WTC11 (cell line): ENCODE measurements around the gene EXOC4. TPM values are rescaled to one million over a fixed set of nuclear protein-coding genes. Genes with fewer than 3 reads are reported as not detected.

Experiments used
- ATAC-seq: fragments of 200-7000 bp; cut with Tn5 transposase; 2 replicates; pipeline ENCODE4 v1.10.0; 2021; ENCODE audit warnings: mild to moderate bottlenecking, moderate library complexity
- CTCF ChIA-PET: fragments of 300-600 bp; sonication (Branson Sonifier 250); formaldehyde crosslinking; loops from one replicate; lab custom pipeline; 2021; ENCODE audit warnings: antibody characterized with exemption; lab: Charles Lee
- POLR2A ChIA-PET: fragments of 350-600 bp; sonication (Branson Sonifier 250); formaldehyde crosslinking; loops from one replicate; lab custom pipeline; 2021; ENCODE audit warnings: antibody characterized with exemption; lab: Charles Lee
- DNase-seq: peaks from one replicate; pipeline ENCODE4 v3.0.0; 2021; ENCODE audit warnings: low spot score
- H3K27ac Mint-ChIP-seq: 2 replicates; pipeline ENCODE4 v1.8.0; 2021; ENCODE audit warnings: mixed read lengths
- H3K27me3 Mint-ChIP-seq: 2 replicates; pipeline ENCODE4 v1.8.0; 2021; ENCODE audit warnings: low read depth, mild to moderate bottlenecking, moderate library complexity, mixed read lengths
- H3K36me3 Mint-ChIP-seq: 2 replicates; pipeline ENCODE4 v1.8.0; 2021; ENCODE audit warnings: mixed read lengths
- H3K4me1 Mint-ChIP-seq: 2 replicates; pipeline ENCODE4 v1.8.0; 2022; ENCODE audit warnings: mixed read lengths
- H3K4me3 Mint-ChIP-seq: 2 replicates; pipeline ENCODE4 v1.8.0; 2021; ENCODE audit warnings: mild to moderate bottlenecking, moderate library complexity, mixed read lengths
- H3K9me3 Mint-ChIP-seq: 2 replicates; pipeline ENCODE4 v1.8.0; 2021; ENCODE audit warnings: mixed read lengths
- AFF4 ChIP-seq: sonication (generic); formaldehyde crosslinking; IDR thresholded peaks from 2 replicates; pipeline ENCODE4 v1.8.1; 2023; ENCODE audit warnings: mild to moderate bottlenecking, missing genetic modification reagents, borderline replicate concordance
- CREB1 ChIP-seq: sonication (generic); formaldehyde crosslinking; IDR thresholded peaks from 2 replicates; pipeline ENCODE4 v1.8.0; 2023; ENCODE audit warnings: mild to moderate bottlenecking, missing genetic modification reagents
- E2F1 ChIP-seq: sonication (generic); formaldehyde crosslinking; IDR thresholded peaks from 2 replicates; pipeline ENCODE4 v1.8.0; 2022; ENCODE audit warnings: mild to moderate bottlenecking, missing genetic modification reagents
- FOXJ3 ChIP-seq: sonication (generic); formaldehyde crosslinking; IDR thresholded peaks from 2 replicates; pipeline ENCODE4 v1.9.0; 2021; ENCODE audit warnings: missing genetic modification reagents, mild to moderate bottlenecking, borderline replicate concordance
- IRF2 ChIP-seq: sonication (generic); formaldehyde crosslinking; IDR thresholded peaks from 2 replicates; pipeline ENCODE4 v1.8.0; 2022; ENCODE audit warnings: low read depth, missing genetic modification reagents, borderline replicate concordance
- KAT7 ChIP-seq: sonication (generic); formaldehyde crosslinking; IDR thresholded peaks from 2 replicates; pipeline ENCODE4 v1.8.1; 2023; ENCODE audit warnings: missing genetic modification reagents, mild to moderate bottlenecking, borderline replicate concordance
- NR3C1 ChIP-seq: sonication (generic); formaldehyde crosslinking; conservative IDR thresholded peaks from 2 replicates; pipeline ENCODE4 v1.8.1; 2023; ENCODE audit warnings: low read depth, mild to moderate bottlenecking, missing genetic modification reagents
- SMAD3 ChIP-seq: sonication (generic); formaldehyde crosslinking; IDR thresholded peaks from 2 replicates; pipeline ENCODE4 v1.8.0; 2022; ENCODE audit warnings: missing genetic modification reagents, mild to moderate bottlenecking, borderline replicate concordance
- SP1 ChIP-seq: sonication (generic); formaldehyde crosslinking; conservative IDR thresholded peaks from 2 replicates; pipeline ENCODE4 v1.8.1; 2022; ENCODE audit warnings: missing genetic modification reagents
- TCF7 ChIP-seq: sonication (generic); formaldehyde crosslinking; IDR thresholded peaks from 2 replicates; pipeline ENCODE4 v1.8.0; 2022; ENCODE audit warnings: mild to moderate bottlenecking, low read depth, missing genetic modification reagents, moderate library complexity
- ZMAT4 ChIP-seq: fragments of 250-450 bp; sonication (Bioruptor Pico); IDR thresholded peaks from 2 replicates; pipeline ENCODE4 v1.9.0; 2021; ENCODE audit warnings: mild to moderate bottlenecking
- ZNF121 ChIP-seq: sonication (generic); formaldehyde crosslinking; IDR thresholded peaks from 2 replicates; pipeline ENCODE4 v1.8.0; 2023; ENCODE audit warnings: missing genetic modification reagents
- ZNF219 ChIP-seq: sonication (generic); formaldehyde crosslinking; IDR thresholded peaks from 2 replicates; pipeline ENCODE4 v1.8.0; 2023; ENCODE audit warnings: missing genetic modification reagents, mild to moderate bottlenecking, borderline replicate concordance
- ZNF232 ChIP-seq: sonication (generic); formaldehyde crosslinking; IDR thresholded peaks from 2 replicates; pipeline ENCODE4 v1.8.0; 2022; ENCODE audit warnings: mild to moderate bottlenecking, missing genetic modification reagents
- ZNF317 ChIP-seq: sonication (generic); formaldehyde crosslinking; IDR thresholded peaks from 2 replicates; pipeline ENCODE4 v1.8.1; 2023; ENCODE audit warnings: low read depth, mild to moderate bottlenecking, moderate library complexity, missing genetic modification reagents, borderline replicate concordance
- total RNA-seq: library from RNA; stranded (reverse); gene quantifications from 3 replicates; pipeline ENCODE4 v1.2.3, GENCODE V29; 2021
- TF ChIP-seq, protein P1 (sequence below): sonication (generic); formaldehyde crosslinking; IDR thresholded peaks from 2 replicates; pipeline ENCODE4 v1.8.1; 2022; ENCODE audit warnings: mild to moderate bottlenecking, missing genetic modification reagents, moderate library complexity, borderline replicate concordance
- TF ChIP-seq, protein P2 (sequence below): sonication (generic); formaldehyde crosslinking; IDR thresholded peaks from 2 replicates; pipeline ENCODE4 v1.8.0; 2023; ENCODE audit warnings: missing genetic modification reagents
- TF ChIP-seq, protein P3 (sequence below): fragments of 250-450 bp; sonication (Bioruptor Pico); IDR thresholded peaks from 2 replicates; pipeline ENCODE4 v1.9.0; 2021; ENCODE audit warnings: moderate library complexity, mild to moderate bottlenecking, inconsistent platforms, borderline replicate concordance
- TF ChIP-seq, protein P4 (sequence below): sonication (generic); formaldehyde crosslinking; IDR thresholded peaks from 2 replicates; pipeline ENCODE4 v1.8.1; 2023; ENCODE audit warnings: mild to moderate bottlenecking, missing genetic modification reagents

EXOC4 gene
- total RNA-seq, 1 experiment from 2014 or later: 62.0 TPM

GRCh38 chr7:133412942-133413341 is 160.1 kb downstream of the EXOC4 start:
- DNase-seq: no peak
- CTCF ChIA-PET: interaction anchor here (1.2 kb wide), 1 partner anchor 21 kb away, joined by 5 read pairs; no protein-coding TSS in a partner anchor
- Mint-ChIP-seq H3K36me3 (no peaks in the 10 kb centered on the region), H3K27ac (no peak overlapping the region), H3K4me3 (no peak overlapping the region), H3K27me3 (no peaks in the 10 kb centered on the region), H3K9me3 (peaks cover 4% of the 10 kb centered on the region), H3K4me1 (peaks cover 18% of the 10 kb centered on the region)
- TF ChIP-seq E2F1 (CRISPR knock-in tag): no peak
- TF ChIP-seq KAT7 (CRISPR knock-in tag): no peak
- TF ChIP-seq TCF7: no peak
- TF ChIP-seq, protein P1, sequence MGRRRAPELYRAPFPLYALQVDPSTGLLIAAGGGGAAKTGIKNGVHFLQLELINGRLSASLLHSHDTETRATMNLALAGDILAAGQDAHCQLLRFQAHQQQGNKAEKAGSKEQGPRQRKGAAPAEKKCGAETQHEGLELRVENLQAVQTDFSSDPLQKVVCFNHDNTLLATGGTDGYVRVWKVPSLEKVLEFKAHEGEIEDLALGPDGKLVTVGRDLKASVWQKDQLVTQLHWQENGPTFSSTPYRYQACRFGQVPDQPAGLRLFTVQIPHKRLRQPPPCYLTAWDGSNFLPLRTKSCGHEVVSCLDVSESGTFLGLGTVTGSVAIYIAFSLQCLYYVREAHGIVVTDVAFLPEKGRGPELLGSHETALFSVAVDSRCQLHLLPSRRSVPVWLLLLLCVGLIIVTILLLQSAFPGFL (CRISPR knock-in tag): no peak
- TF ChIP-seq IRF2 (CRISPR knock-in tag): no peak
- TF ChIP-seq AFF4 (CRISPR knock-in tag): no peak
- no peak for TF ChIP-seq ZNF121 (CRISPR knock-in tag)
- TF ChIP-seq, protein P2, sequence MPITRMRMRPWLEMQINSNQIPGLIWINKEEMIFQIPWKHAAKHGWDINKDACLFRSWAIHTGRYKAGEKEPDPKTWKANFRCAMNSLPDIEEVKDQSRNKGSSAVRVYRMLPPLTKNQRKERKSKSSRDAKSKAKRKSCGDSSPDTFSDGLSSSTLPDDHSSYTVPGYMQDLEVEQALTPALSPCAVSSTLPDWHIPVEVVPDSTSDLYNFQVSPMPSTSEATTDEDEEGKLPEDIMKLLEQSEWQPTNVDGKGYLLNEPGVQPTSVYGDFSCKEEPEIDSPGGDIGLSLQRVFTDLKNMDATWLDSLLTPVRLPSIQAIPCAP (CRISPR knock-in tag): no peak
- TF ChIP-seq ZNF232 (CRISPR knock-in tag): no peak
- TF ChIP-seq ZMAT4 (CRISPR knock-in tag): no peak
- TF ChIP-seq, protein P3, sequence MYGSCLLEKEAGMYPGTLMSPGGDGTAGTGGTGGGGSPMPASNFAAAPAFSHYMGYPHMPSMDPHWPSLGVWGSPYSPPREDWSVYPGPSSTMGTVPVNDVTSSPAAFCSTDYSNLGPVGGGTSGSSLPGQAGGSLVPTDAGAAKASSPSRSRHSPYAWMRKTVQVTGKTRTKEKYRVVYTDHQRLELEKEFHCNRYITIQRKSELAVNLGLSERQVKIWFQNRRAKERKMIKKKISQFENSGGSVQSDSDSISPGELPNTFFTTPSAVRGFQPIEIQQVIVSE (CRISPR knock-in tag): no peak
- POLR2A ChIA-PET: no interaction called here
- ATAC-seq: no peak

- CTCF ChIA-PET: no interaction called here
These were observed 166.2 kb downstream of the EXOC4 start for GRCh38 chr7:133419041-133419440.

DNA sequence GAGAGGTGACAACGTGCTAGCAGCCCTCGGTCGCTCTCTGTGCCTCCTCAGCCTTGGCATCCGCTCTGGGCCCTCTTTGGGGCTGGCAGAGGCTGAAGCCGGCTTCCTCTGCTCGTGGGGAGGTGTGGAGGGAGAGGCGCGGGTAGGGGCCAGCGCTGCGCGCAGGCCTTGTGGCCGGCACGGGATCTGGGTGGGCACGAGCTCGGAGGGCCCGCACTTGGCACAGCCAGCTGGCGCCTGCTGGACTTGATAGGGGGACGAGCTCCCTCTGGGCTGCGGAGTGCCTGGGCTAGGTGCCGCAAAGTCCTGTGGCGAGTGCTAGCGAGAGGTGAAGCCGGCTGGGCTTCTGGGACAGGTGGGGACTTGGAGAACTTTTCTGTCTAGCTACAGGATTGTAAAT is 170.7 kb downstream of the EXOC4 start:
- CTCF ChIA-PET: no interaction called here
- Mint-ChIP-seq H3K9me3 (peaks cover 19% of the 10 kb centered on the region), H3K4me3 (no peak overlapping the region), H3K27ac (no peak overlapping the region), H3K4me1 (peaks cover 32% of the 10 kb centered on the region), H3K36me3 (peaks cover 23% of the 10 kb centered on the region), H3K27me3 (no peaks in the 10 kb centered on the region)
- POLR2A ChIA-PET: no interaction called here
- ATAC-seq (no peak), DNase-seq (no peak)
- TF ChIP-seq FOXJ3 (CRISPR knock-in tag) (no peak), ZNF219 (CRISPR knock-in tag) (no peak), CREB1 (CRISPR knock-in tag) (no peak), AFF4 (CRISPR knock-in tag) (no peak), SP1 (CRISPR knock-in tag) (no peak), NR3C1 (CRISPR knock-in tag) (no peak), ZNF317 (CRISPR knock-in tag) (no peak)
- TF ChIP-seq, protein P4, sequence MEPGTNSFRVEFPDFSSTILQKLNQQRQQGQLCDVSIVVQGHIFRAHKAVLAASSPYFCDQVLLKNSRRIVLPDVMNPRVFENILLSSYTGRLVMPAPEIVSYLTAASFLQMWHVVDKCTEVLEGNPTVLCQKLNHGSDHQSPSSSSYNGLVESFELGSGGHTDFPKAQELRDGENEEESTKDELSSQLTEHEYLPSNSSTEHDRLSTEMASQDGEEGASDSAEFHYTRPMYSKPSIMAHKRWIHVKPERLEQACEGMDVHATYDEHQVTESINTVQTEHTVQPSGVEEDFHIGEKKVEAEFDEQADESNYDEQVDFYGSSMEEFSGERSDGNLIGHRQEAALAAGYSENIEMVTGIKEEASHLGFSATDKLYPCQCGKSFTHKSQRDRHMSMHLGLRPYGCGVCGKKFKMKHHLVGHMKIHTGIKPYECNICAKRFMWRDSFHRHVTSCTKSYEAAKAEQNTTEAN: no peak

More at GRCh38 chr7:133419041-133419440, 166.2 kb downstream of the EXOC4 start:
- POLR2A ChIA-PET: no interaction called here
- H3K4me1 Mint-ChIP-seq: peaks cover 18% of the 10 kb centered on the region
- peaks cover 5% of the 10 kb centered on the region for H3K9me3 Mint-ChIP-seq
- H3K27me3 Mint-ChIP-seq: no peaks in the 10 kb centered on the region
- peaks cover 5% of the 10 kb centered on the region for H3K36me3 Mint-ChIP-seq
- TF ChIP-seq SMAD3 (CRISPR knock-in tag): no peak
- DNase-seq: no peak
- H3K4me3 Mint-ChIP-seq: no peak overlapping the region
- no peak for ATAC-seq
- H3K27ac Mint-ChIP-seq: no peak overlapping the region
